Nephron progenitor cell (in vitro differentiated cells): Measurements from ENCODE around the gene ADAD1.

Source experiments
- DNase-seq: peaks from one replicate; pipeline ENCODE4 v3.0.0; 2021
- H3K27ac Mint-ChIP-seq: 2 replicates; pipeline ENCODE4 v1.8.0; 2021; ENCODE audit warnings: mild to moderate bottlenecking, moderate library complexity, mixed read lengths
- H3K27me3 Mint-ChIP-seq: 2 replicates; pipeline ENCODE4 v1.8.0; 2021; ENCODE audit warnings: mild to moderate bottlenecking, low read depth, mixed read lengths; ENCODE audit not compliant: poor library complexity
- H3K36me3 Mint-ChIP-seq: 2 replicates; pipeline ENCODE4 v1.8.0; 2021; ENCODE audit warnings: low read depth, mixed read lengths
- H3K4me1 Mint-ChIP-seq: 2 replicates; pipeline ENCODE4 v1.8.0; 2021; ENCODE audit warnings: mixed read lengths
- H3K4me3 Mint-ChIP-seq: 2 replicates; pipeline ENCODE4 v1.8.0; 2021; ENCODE audit warnings: mild to moderate bottlenecking, moderate library complexity, mixed read lengths
- H3K9me3 Mint-ChIP-seq: 2 replicates; pipeline ENCODE4 v1.8.0; 2021; ENCODE audit warnings: mild to moderate bottlenecking, moderate library complexity, mixed read lengths
- TF ChIP-seq, protein P1 (sequence below): fragments of 200-600 bp; sonication (generic); IDR thresholded peaks from 2 replicates; pipeline ENCODE4 v1.5.0; 2021; ENCODE audit warnings: antibody characterized with exemption

Gene ADAD1

DNA sequence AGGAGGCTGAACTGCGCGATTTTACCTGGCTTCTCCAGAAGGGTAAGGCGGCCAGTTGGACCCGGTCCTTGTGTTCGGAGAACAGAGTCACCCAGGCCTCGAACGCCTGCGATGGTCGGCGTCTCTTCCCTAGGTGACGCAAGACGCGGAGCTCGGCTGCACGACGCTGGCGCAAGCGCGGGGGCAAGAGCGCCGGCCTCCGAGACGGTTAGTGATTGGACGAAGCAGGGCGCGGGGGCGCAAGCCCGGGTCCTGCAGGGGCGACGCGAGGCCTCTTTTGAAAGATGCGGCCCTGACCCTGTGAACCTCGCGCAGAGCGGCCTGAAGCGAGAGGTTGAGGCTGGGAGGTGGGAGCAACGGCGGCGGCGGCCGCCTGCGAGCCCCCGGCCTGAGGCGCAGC lies 428 bp downstream of the ADAD1 start:
- H3K4me3 Mint-ChIP-seq = no peak overlapping the region
- H3K27me3 Mint-ChIP-seq = peaks cover 3% of the 10 kb centered on the region
- H3K9me3 Mint-ChIP-seq = peaks cover 4% of the 10 kb centered on the region
- no peaks in the 10 kb centered on the region for H3K36me3 Mint-ChIP-seq
- H3K4me1 Mint-ChIP-seq = no peaks in the 10 kb centered on the region
- H3K27ac Mint-ChIP-seq = no peak overlapping the region
- TF ChIP-seq, protein P1, sequence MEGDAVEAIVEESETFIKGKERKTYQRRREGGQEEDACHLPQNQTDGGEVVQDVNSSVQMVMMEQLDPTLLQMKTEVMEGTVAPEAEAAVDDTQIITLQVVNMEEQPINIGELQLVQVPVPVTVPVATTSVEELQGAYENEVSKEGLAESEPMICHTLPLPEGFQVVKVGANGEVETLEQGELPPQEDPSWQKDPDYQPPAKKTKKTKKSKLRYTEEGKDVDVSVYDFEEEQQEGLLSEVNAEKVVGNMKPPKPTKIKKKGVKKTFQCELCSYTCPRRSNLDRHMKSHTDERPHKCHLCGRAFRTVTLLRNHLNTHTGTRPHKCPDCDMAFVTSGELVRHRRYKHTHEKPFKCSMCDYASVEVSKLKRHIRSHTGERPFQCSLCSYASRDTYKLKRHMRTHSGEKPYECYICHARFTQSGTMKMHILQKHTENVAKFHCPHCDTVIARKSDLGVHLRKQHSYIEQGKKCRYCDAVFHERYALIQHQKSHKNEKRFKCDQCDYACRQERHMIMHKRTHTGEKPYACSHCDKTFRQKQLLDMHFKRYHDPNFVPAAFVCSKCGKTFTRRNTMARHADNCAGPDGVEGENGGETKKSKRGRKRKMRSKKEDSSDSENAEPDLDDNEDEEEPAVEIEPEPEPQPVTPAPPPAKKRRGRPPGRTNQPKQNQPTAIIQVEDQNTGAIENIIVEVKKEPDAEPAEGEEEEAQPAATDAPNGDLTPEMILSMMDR = no peak
- DNase-seq = no peak

DNA sequence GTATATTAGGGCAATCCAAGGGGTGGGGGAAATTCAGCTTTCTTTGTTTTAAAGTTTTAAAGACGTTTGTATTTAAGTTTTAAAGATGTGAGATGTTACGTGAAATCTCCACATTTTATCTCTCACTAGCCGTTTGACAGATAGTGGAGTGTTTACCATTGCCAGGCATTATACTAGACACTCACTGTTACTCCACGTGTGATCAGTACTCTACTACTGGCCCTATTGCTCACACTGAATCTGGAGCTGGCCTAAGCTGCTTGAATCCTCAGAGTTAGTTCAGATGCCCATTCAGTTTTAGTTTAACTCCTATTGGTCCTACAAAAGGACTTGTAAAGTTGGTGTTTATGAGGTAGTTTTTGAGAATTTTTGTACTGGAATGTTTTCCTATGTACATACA lies 4.5 kb downstream of the ADAD1 start:
- H3K4me3 Mint-ChIP-seq = no peak overlapping the region
- no peak overlapping the region for H3K27ac Mint-ChIP-seq
- TF ChIP-seq, protein P1 = no peak
- H3K36me3 Mint-ChIP-seq = no peaks in the 10 kb centered on the region
- DNase-seq = no peak
- no peaks in the 10 kb centered on the region for H3K4me1 Mint-ChIP-seq
- H3K27me3 Mint-ChIP-seq = peaks cover 5% of the 10 kb centered on the region
- H3K9me3 Mint-ChIP-seq = peaks cover 25% of the 10 kb centered on the region

DNA sequence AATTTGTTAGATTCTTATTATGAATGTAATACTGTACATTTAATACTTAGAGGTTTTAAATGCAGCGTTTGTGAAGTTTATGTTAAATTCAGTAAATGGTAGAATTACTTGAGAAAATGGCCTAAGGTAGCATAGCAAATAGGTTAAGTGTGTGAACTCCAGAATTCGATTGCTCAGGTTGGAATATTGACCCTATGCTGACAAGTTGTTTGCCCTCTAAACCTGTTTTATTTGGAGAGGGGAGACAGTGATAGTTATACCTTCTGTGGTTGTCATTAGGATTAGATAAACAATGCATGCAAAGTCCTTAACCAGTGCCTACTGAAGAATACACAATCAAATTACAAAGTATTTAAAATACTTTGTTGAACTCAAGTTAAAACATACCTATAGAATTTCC lies 5.4 kb downstream of the ADAD1 start:
- TF ChIP-seq, protein P1 = no peak
- peaks cover 5% of the 10 kb centered on the region for H3K27me3 Mint-ChIP-seq
- no peaks in the 10 kb centered on the region for H3K4me1 Mint-ChIP-seq
- H3K4me3 Mint-ChIP-seq = no peak overlapping the region
- H3K9me3 Mint-ChIP-seq = peaks cover 30% of the 10 kb centered on the region
- H3K27ac Mint-ChIP-seq = no peak overlapping the region
- H3K36me3 Mint-ChIP-seq = peaks cover 6% of the 10 kb centered on the region
- DNase-seq = no peak

DNA sequence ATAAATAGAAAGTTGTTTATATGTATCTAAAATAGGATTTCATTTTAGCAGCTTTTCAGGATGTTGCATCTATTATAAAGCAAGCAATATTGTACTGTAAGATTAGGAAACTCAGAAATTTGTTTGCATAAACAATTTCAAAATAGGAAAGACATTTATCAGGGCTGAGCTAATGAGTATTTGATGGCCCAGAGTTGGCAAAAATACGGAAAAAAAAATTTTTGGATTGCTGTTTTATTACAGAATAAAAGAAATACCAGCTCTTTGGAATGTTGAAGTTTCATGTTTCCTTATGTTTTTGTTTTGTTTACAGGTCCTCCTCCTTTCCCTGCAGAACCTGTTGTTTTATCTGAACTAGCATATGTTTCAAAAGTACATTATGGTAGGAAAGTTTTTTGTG lies 14.5 kb downstream of the ADAD1 start:
- Mint-ChIP-seq H3K36me3 (peaks cover 6% of the 10 kb centered on the region), H3K27ac (no peak overlapping the region), H3K4me1 (no peaks in the 10 kb centered on the region), H3K9me3 (peaks cover 14% of the 10 kb centered on the region), H3K4me3 (no peak overlapping the region), H3K27me3 (no peaks in the 10 kb centered on the region)
- TF ChIP-seq, protein P1 = no peak
- no peak for DNase-seq

DNA sequence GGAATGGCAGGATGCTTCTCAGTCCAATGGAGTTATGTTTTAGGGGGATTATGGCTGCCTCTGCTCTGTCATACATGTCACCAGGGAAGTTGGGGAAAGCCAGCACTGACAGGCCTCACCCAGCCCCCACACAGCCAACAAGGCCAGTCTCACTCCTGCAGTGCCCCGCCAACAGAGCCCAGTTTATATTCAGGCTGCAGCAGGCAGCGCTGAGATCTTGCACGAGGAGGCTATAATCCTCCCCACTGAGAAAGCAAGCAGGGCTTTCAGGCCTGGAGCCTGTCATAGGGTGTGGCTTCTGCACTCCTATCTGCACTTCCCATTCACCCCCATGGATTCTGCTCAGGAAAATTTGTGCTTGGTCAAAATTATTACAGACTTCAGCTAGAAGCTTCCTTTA lies 25.1 kb downstream of the ADAD1 start:
- no peak for DNase-seq
- Mint-ChIP-seq H3K27me3 (no peaks in the 10 kb centered on the region), H3K4me3 (no peak overlapping the region), H3K36me3 (no peaks in the 10 kb centered on the region), H3K9me3 (no peaks in the 10 kb centered on the region), H3K27ac (no peak overlapping the region), H3K4me1 (no peaks in the 10 kb centered on the region)
- TF ChIP-seq, protein P1 = no peak

DNA sequence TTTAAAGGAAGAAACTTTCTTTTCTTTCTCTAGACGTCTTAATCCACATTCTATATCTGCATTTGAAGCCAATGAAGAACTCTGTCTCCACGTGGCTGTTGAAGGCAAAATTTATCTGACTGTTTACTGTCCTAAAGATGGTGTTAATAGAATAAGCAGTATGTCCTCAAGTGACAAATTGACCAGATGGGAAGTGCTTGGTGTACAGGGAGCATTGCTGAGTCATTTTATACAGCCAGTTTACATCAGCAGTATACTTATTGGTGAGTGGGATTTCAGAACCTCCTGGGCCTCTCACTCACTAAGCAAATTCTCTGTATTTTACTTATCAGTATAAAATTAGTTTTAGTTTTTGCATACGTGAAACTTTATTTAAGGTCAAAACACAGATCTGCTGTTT lies 33.7 kb downstream of the ADAD1 start:
- no peaks in the 10 kb centered on the region for H3K36me3 Mint-ChIP-seq
- H3K4me1 Mint-ChIP-seq = no peaks in the 10 kb centered on the region
- peaks cover 5% of the 10 kb centered on the region for H3K27me3 Mint-ChIP-seq
- no peak overlapping the region for H3K4me3 Mint-ChIP-seq
- H3K9me3 Mint-ChIP-seq = no peaks in the 10 kb centered on the region
- no peak overlapping the region for H3K27ac Mint-ChIP-seq
- DNase-seq = no peak
- TF ChIP-seq, protein P1 = no peak
